ENCODE results near the gene CHST8. TPM values are rescaled to one million over a fixed set of nuclear protein-coding genes. Genes with fewer than 3 reads are reported as not detected.

Gene CHST8
- total RNA-seq, 1 experiment from 2014 or later: not detected

DNA sequence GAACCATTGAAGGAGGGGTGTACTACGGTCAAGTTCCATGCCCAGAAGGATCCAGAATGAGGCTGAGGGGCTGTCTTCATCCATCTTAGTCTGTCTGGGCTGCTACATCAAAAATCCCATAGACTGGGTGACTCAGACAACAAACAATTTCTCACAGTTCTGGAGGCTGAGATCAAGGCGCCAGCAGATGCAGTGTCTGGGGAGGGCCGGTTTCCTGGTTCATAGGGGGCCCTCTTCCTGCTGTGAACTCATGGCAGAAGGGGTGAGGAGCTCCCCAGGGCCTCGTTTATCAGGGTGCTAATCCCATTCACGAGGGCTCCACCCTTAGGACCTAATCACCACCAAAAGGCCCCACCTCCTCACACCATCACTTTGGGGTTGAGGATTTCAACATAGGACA is 160.2 kb downstream of the CHST8 start:
- H3K27me3 ChIP-seq (replicated peaks; ENCODE audit: control insufficient read depth, insufficient read depth, low read length): no peaks in the 10 kb centered on the region; the same call in 1 of the 2 replicates
- no peak for DNase-seq
- Mint-ChIP-seq H3K9me3 (ENCODE audit: unreplicated experiment) (no peaks in the 10 kb centered on the region), H3K36me3 (ENCODE audit: insufficient read depth, unreplicated experiment) (peaks cover 5% of the 10 kb centered on the region), H3K4me3 (ENCODE audit: unreplicated experiment) (no peak overlapping the region), H3K27me3 (ENCODE audit: insufficient read depth, unreplicated experiment) (peaks cover 34% of the 10 kb centered on the region), H3K27ac (ENCODE audit: unreplicated experiment) (no peak overlapping the region), H3K4me1 (ENCODE audit: low read depth, unreplicated experiment) (peaks cover 14% of the 10 kb centered on the region)
- no peak overlapping the region for H3K4me3 ChIP-seq (ENCODE audit: low read depth, low read length)
- H3K9me3 ChIP-seq: no peaks in the 10 kb centered on the region
- ChIA-PET CTCF (no interaction called here), POLR2A (no interaction called here)
- H3K36me3 ChIP-seq (ENCODE audit: control insufficient read depth, insufficient read depth, low read length): no peaks in the 10 kb centered on the region
- no TSS peak for BruUV-seq (replicated peaks)
- H3K4me1 ChIP-seq: no peaks in the 10 kb centered on the region
- intact Hi-C loops (cut with micrococcal nuclease; ENCODE audit: unreplicated experiment): no loop called here
- no peak for TF ChIP-seq CTCF (IDR thresholded peaks at IDR 0.05; ENCODE audit: insufficient read depth in 1 of 2, low read depth in 1 of 2, low read length in 1 of 2, severe bottlenecking in 1 of 2, unreplicated experiment in 1 of 2)

DNA sequence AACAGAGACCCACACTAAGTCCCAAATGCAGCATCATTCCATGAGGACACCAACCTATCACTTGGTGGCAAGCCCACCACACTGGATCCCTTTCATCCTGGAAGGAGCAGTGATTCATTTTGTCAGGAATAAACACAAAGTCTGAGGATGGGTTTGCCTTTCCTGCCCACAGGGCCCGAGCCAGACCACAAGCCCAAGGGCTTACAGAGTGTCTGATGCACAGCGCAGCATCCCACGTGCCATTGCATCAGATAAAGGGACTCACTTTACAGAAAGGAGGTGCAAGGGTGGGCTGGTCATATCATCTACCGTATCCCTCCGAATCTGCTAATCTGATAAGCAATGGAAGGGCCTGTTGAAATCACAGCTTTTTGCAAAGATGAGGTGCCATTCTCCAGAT is 162.7 kb downstream of the CHST8 start:
- H3K4me3 Mint-ChIP-seq (ENCODE audit: unreplicated experiment): no peak overlapping the region
- H3K4me1 ChIP-seq: no peaks in the 10 kb centered on the region
- no peaks in the 10 kb centered on the region for H3K9me3 Mint-ChIP-seq (ENCODE audit: unreplicated experiment)
- no peak for DNase-seq
- POLR2A ChIA-PET: no interaction called here
- no TSS peak for BruUV-seq (replicated peaks)
- TF ChIP-seq CTCF (IDR thresholded peaks at IDR 0.05; ENCODE audit: insufficient read depth in 1 of 2, low read depth in 1 of 2, low read length in 1 of 2, severe bottlenecking in 1 of 2, unreplicated experiment in 1 of 2): no peak
- no peaks in the 10 kb centered on the region for H3K36me3 Mint-ChIP-seq (ENCODE audit: insufficient read depth, unreplicated experiment)
- H3K4me1 Mint-ChIP-seq (ENCODE audit: low read depth, unreplicated experiment): peaks cover 1% of the 10 kb centered on the region
- H3K27me3 Mint-ChIP-seq (ENCODE audit: insufficient read depth, unreplicated experiment): peaks cover 28% of the 10 kb centered on the region
- CTCF ChIA-PET: interaction anchor here (1.4 kb wide), 1 partner anchor 10 kb away, joined by 3 read pairs; no protein-coding TSS in a partner anchor
- H3K4me3 ChIP-seq (ENCODE audit: low read depth, low read length): no peak overlapping the region
- H3K27ac Mint-ChIP-seq (ENCODE audit: unreplicated experiment): no peak overlapping the region
- H3K27me3 ChIP-seq (replicated peaks; ENCODE audit: control insufficient read depth, insufficient read depth, low read length): no peaks in the 10 kb centered on the region; the same call in 1 of the 2 replicates
- intact Hi-C loops (cut with micrococcal nuclease; ENCODE audit: unreplicated experiment): no loop called here
- H3K36me3 ChIP-seq (ENCODE audit: control insufficient read depth, insufficient read depth, low read length): no peaks in the 10 kb centered on the region
- no peaks in the 10 kb centered on the region; the same call in 1 of the 2 replicates for H3K9me3 ChIP-seq

DNA sequence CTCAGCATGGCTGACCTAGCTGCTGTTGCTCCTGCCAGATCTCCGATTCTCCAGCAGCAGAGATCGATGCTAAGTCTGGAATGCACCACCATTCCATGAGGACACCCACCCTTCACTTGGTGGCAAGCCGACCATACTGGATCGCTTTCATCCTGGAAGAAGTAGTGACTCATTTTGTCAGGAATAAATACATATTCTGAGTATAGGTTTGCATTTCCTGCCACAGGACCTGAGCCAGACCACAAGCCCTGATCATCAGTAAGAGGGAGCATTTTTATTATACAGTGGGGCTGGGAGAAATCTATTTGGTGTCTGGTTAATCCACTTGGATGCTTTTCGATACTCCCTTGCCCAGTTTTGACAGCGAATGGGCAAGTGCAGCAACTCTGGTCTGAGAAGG is 164.0 kb downstream of the CHST8 start:
- no TSS peak for BruUV-seq (replicated peaks)
- no peaks in the 10 kb centered on the region for H3K4me1 Mint-ChIP-seq (ENCODE audit: low read depth, unreplicated experiment)
- Histone ChIP-seq H3K4me1 (no peaks in the 10 kb centered on the region), H3K27me3 (replicated peaks; ENCODE audit: control insufficient read depth, insufficient read depth, low read length) (no peaks in the 10 kb centered on the region; the same call in 1 of the 2 replicates), H3K4me3 (ENCODE audit: low read depth, low read length) (no peak overlapping the region), H3K9me3 (no peaks in the 10 kb centered on the region; the same call in 1 of the 2 replicates), H3K36me3 (ENCODE audit: control insufficient read depth, insufficient read depth, low read length) (no peaks in the 10 kb centered on the region)
- no peaks in the 10 kb centered on the region for H3K36me3 Mint-ChIP-seq (ENCODE audit: insufficient read depth, unreplicated experiment)
- peaks cover 21% of the 10 kb centered on the region for H3K27me3 Mint-ChIP-seq (ENCODE audit: insufficient read depth, unreplicated experiment)
- CTCF ChIA-PET: interaction anchor here (1.4 to 2.0 kb wide), 2 partner anchors 7 to 9 kb away, joined by 3 to 11 read pairs; no protein-coding TSS in a partner anchor
- POLR2A ChIA-PET: no interaction called here
- no peak overlapping the region for H3K4me3 Mint-ChIP-seq (ENCODE audit: unreplicated experiment)
- intact Hi-C loops (cut with micrococcal nuclease; ENCODE audit: unreplicated experiment): no loop called here
- no peaks in the 10 kb centered on the region for H3K9me3 Mint-ChIP-seq (ENCODE audit: unreplicated experiment)
- no peak for DNase-seq
- TF ChIP-seq CTCF (IDR thresholded peaks at IDR 0.05; ENCODE audit: insufficient read depth in 1 of 2, low read depth in 1 of 2, low read length in 1 of 2, severe bottlenecking in 1 of 2, unreplicated experiment in 1 of 2): no peak
- no peak overlapping the region for H3K27ac Mint-ChIP-seq (ENCODE audit: unreplicated experiment)

Measured in Caco-2 (cell line).